Regular cardiac myocyte (primary cell): ENCODE results near the gene RFX3. TPM values are rescaled to one million over a fixed set of nuclear protein-coding genes. Genes with fewer than 3 reads are reported as not detected.

Experiments
- total RNA-seq: library from RNA; depleted of rRNA; stranded (reverse); fragments of >200 nt; gene quantifications from 2 replicates; pipeline ENCODE4 v1.2.3, GENCODE V29; 2014

The RFX3 gene
- total RNA-seq, result 2.7 and 2.8 TPM in 2 replicates

GRCh38 chr9:3525836-3526164 is at the start of gene RFX3:
Gene RFX3 (minus strand): TSS chr9:3526001. CDS start chr9:3395588, 130,413 bp downstream.

